OCI-LY7 (cell line): ENCODE results near the gene CDA. TPM values are rescaled to one million over a fixed set of nuclear protein-coding genes. Genes with fewer than 3 reads are reported as not detected.
A peak's percentile ranks its signal among the peaks of the same experiment; 100 is the strongest.

Experiments
- BruUV-seq: library from RNA; stranded (reverse); fragments of 400-500 nt; replicated peaks from 2 replicates; lab custom pipeline; 2021; lab: Mats Ljungman, UMichigan
- CTCF ChIA-PET: fragments of 300-600 bp; sonication (Branson Sonifier 250); formaldehyde crosslinking; loops from one replicate; lab custom pipeline; 2022; ENCODE audit warnings: antibody characterized with exemption; ENCODE audit not compliant: unreplicated experiment; lab: Charles Lee
- POLR2A ChIA-PET: fragments of 300-600 bp; sonication (Branson Sonifier 250); formaldehyde crosslinking; loops from one replicate; lab custom pipeline; 2022; ENCODE audit warnings: antibody characterized with exemption; lab: Charles Lee
- DNase-seq: peaks from one replicate; pipeline ENCODE4 v3.0.0-alpha.2; 2015; ENCODE audit warnings: low spot score
- H2AFZ ChIP-seq: fragments of 200-600 bp; sonication (generic), shearing (Covaris generic); 2 replicates; pipeline ENCODE4 v1.6.1; 2014; ENCODE audit warnings: mild to moderate bottlenecking, antibody characterized with exemption, low read length, moderate library complexity
- H3K27ac ChIP-seq: fragments of 200-600 bp; sonication (generic); 2 replicates; pipeline ENCODE4 v1.5.1; 2014; ENCODE audit warnings: mixed run types, low read depth, mild to moderate bottlenecking, moderate library complexity, low read length, inconsistent platforms; ENCODE audit not compliant: poor library complexity, severe bottlenecking
- H3K36me3 ChIP-seq: fragments of 200-600 bp; sonication (generic); 2 replicates; pipeline ENCODE4 v1.6.1; 2014; ENCODE audit warnings: mild to moderate bottlenecking, antibody characterized with exemption, low read length, moderate library complexity, mixed read lengths; ENCODE audit not compliant: insufficient read depth
- H3K4me1 ChIP-seq: fragments of 200-600 bp; sonication (generic); 2 replicates; pipeline ENCODE4 v1.5.1; 2014; ENCODE audit warnings: mild to moderate bottlenecking, low read length; ENCODE audit not compliant: insufficient read depth, poor library complexity, severe bottlenecking
- H3K4me2 ChIP-seq: fragments of 200-600 bp; sonication (generic); 2 replicates; pipeline ENCODE4 v1.6.1; 2014; ENCODE audit warnings: mild to moderate bottlenecking, low read length
- H3K4me3 ChIP-seq: fragments of 200-600 bp; sonication (generic); 2 replicates; pipeline ENCODE4 v1.5.1; 2014; ENCODE audit warnings: mild to moderate bottlenecking, low read depth, low read length; ENCODE audit not compliant: poor library complexity, severe bottlenecking
- H3K79me2 ChIP-seq: fragments of 200-600 bp; sonication (generic); 2 replicates; pipeline ENCODE4 v1.6.1; 2016; ENCODE audit warnings: low read depth, mild to moderate bottlenecking, low read length, moderate library complexity, mixed read lengths; ENCODE audit not compliant: insufficient read depth
- H3K9me2 ChIP-seq: fragments of 200-600 bp; sonication (generic); 2 replicates; pipeline ENCODE4 v1.6.1; 2016; ENCODE audit warnings: mild to moderate bottlenecking, low read length, mixed read lengths; ENCODE audit not compliant: insufficient read depth
- H3K9me3 ChIP-seq: fragments of 200-600 bp; sonication (generic); 2 replicates; pipeline ENCODE4 v1.6.1; 2014; ENCODE audit warnings: mild to moderate bottlenecking, mixed run types, low read length, mixed read lengths
- H4K20me1 ChIP-seq: fragments of 200-600 bp; sonication (generic); 2 replicates; pipeline ENCODE4 v1.6.1; 2014; ENCODE audit warnings: mild to moderate bottlenecking, antibody characterized with exemption, low read length, moderate library complexity, mixed read lengths; ENCODE audit not compliant: insufficient read depth
- CTCF ChIP-seq: fragments of 200-600 bp; sonication (generic); conservative IDR thresholded peaks from 2 replicates; pipeline ENCODE4 v1.5.1; 2014; ENCODE audit warnings: mild to moderate bottlenecking, antibody characterized with exemption, low read length, moderate library complexity, mixed read lengths
- EZH2phosphoT487 ChIP-seq: fragments of 200-600 bp; sonication (generic); IDR thresholded peaks from 2 replicates; pipeline ENCODE4 v1.6.1; 2018; ENCODE audit warnings: low read depth, borderline replicate concordance, mild to moderate bottlenecking, mixed run types, antibody characterized with exemption, low read length, moderate library complexity, mixed read lengths
- intact Hi-C: fragments of 100-400 bp; cut with micrococcal nuclease; formaldehyde crosslinking; loops from one replicate; pipeline ENCODE4 v1.10.0; 2022; ENCODE audit not compliant: unreplicated experiment
- total RNA-seq, 2 experiments: library from RNA; depleted of rRNA in 1 of 2; stranded (reverse); fragments of >200 nt in 1 of 2; shearing (Covaris generic) in 1 of 2; gene quantifications; 2 replicates each; pipeline ENCODE4 v1.2.3, GENCODE V29; 2014 to 2022

Gene CDA
- total RNA-seq, 2 experiments from 2014 or later = not detected

GRCh38 chr1:20602851-20603450 is 14.1 kb downstream of the CDA start:
- no peak for DNase-seq

GRCh38 chr1:20603504-20604464 is 14.9 kb downstream of the CDA start:
- BruUV-seq = no TSS peak
- intact Hi-C loops = no loop called here
- Histone ChIP-seq H3K36me3 (no peaks in the 10 kb centered on the region), H2AFZ (peak overlapping the region; percentile 45; the same call in 1 of the 2 replicates), H3K9me3 (0 out of 2 replicates have a peak, but pooled peaks cover 7% of the 10 kb centered on the region), H3K4me3 (no peak overlapping the region), H3K79me2 (no peaks in the 10 kb centered on the region), H3K4me1 (no peaks in the 10 kb centered on the region), H4K20me1 (no peaks in the 10 kb centered on the region), H3K9me2 (no peaks in the 10 kb centered on the region), H3K4me2 (no peak overlapping the region), H3K27ac (no peak overlapping the region)
- CTCF ChIA-PET = no interaction called here
- TF ChIP-seq EZH2phosphoT487 = no peak
- no peak for TF ChIP-seq CTCF
- no peak for DNase-seq
- POLR2A ChIA-PET = interaction anchor here (0.5 kb wide), 1 partner anchor 60 kb away, joined by 3 read pairs; no protein-coding TSS in a partner anchor

More at GRCh38 chr1:20602851-20603450, 14.1 kb downstream of the CDA start:
- H3K27ac ChIP-seq = no peak overlapping the region
- H3K4me3 ChIP-seq = no peak overlapping the region
- 0 out of 2 replicates have a peak, but pooled peaks cover 7% of the 10 kb centered on the region for H3K9me3 ChIP-seq
- intact Hi-C loops = no loop called here
- H2AFZ ChIP-seq = 0 out of 2 replicates have a peak overlapping the region, but pooled peaks have one; percentile 45
- ChIA-PET CTCF (no interaction called here), POLR2A (no interaction called here)
- no peak for TF ChIP-seq CTCF
- no peak for TF ChIP-seq EZH2phosphoT487
- H4K20me1 ChIP-seq = no peaks in the 10 kb centered on the region
- H3K4me2 ChIP-seq = no peak overlapping the region
- H3K79me2 ChIP-seq = no peaks in the 10 kb centered on the region
- BruUV-seq = no TSS peak
- no peaks in the 10 kb centered on the region for H3K36me3 ChIP-seq
- H3K9me2 ChIP-seq = no peaks in the 10 kb centered on the region
- H3K4me1 ChIP-seq = no peaks in the 10 kb centered on the region
